Left cardiac atrium (tissue), 4 donors: Measurements from ENCODE around the gene TGFBR3. TPM values are rescaled to one million over a fixed set of nuclear protein-coding genes. Genes with fewer than 3 reads are reported as not detected.

ENCODE experiments used
- ATAC-seq, 2 donors: fragments of 200-7000 bp; cut with Tn5 transposase; one replicate each; pipeline ENCODE4 v1.9.1; 2020; ENCODE audit warnings: mild to moderate bottlenecking in 2 of 2, moderate library complexity in 2 of 2
- DNase-seq: peaks from one replicate; pipeline ENCODE4 v3.0.0-alpha.2; 2020
- intact Hi-C, 2 donors: fragments of 100-400 bp; cut with DNase I; formaldehyde crosslinking; loops; one replicate each; pipeline versions ENCODE4 v1.14.1 to v1.15.1; 2022 to 2023
- total RNA-seq, 2 donors: library from RNA; stranded (reverse); fragmentation: NEBNext Ultra II Directional; extraction: Animal tissue kit (Norgen Biotek cat#: 25700); gene quantifications; one replicate each; pipeline ENCODE4 v1.2.1, GENCODE V29; 2021
- donor health status: DM: no; HTN: yes; CAD: no.
- donor health status: DM: no; HTN: yes; CAD: no; lungs with severe emphysema.
- donor health status: DM: yes; HTN: yes; CAD: no.
- donor health status: Dilated cardiomyopathy.

TGFBR3 gene
- total RNA-seq, 2 donors from 2014 or later, result 43.8 to 56.2 TPM

GRCh38 chr1:91811363-91812025, 74.5 kb downstream of the TGFBR3 start:
- DNase-seq (no peak), ATAC-seq (no peak)
- intact Hi-C loops, result no loop called here

- intact Hi-C loops, result no loop called here
- ATAC-seq (no peak), DNase-seq (no peak)
Measured at GRCh38 chr1:91809317-91809716, 76.6 kb downstream of the TGFBR3 start.

- ATAC-seq (peak in 1 of 2 donors; percentile 40), DNase-seq (no peak)
- intact Hi-C loops, result no loop called here
Measured at GRCh38 chr1:91807921-91808620, 77.9 kb downstream of the TGFBR3 start.

GRCh38 chr1:91806769-91807700, 78.9 kb downstream of the TGFBR3 start:
- no peak for DNase-seq
- intact Hi-C loops, result no loop called here
- ATAC-seq, result peak in 1 of 2 donors; percentile 35

- ATAC-seq (no peak), DNase-seq (no peak)
- intact Hi-C loops, result no loop called here
Measured at GRCh38 chr1:91806181-91806768, 79.7 kb downstream of the TGFBR3 start.

GRCh38 chr1:91805311-91805801, 80.6 kb downstream of the TGFBR3 start:
- ATAC-seq (no peak), DNase-seq (no peak)
- intact Hi-C loops, result no loop called here

GRCh38 chr1:91804546-91805023, 81.4 kb downstream of the TGFBR3 start:
- intact Hi-C loops, result no loop called here
- no peak for DNase-seq
- ATAC-seq, result peak in 1 of 2 donors; percentile 7

- intact Hi-C loops, result no loop called here
Measured at GRCh38 chr1:91803847-91804545, 82.0 kb downstream of the TGFBR3 start.

GRCh38 chr1:91803123-91803522, 82.8 kb downstream of the TGFBR3 start:
- DNase-seq, result peak; percentile 34
- intact Hi-C loops, result no loop called here
- ATAC-seq, result peak in 1 of 2 donors; percentile 21

More at GRCh38 chr1:91803847-91804545, 82.0 kb downstream of the TGFBR3 start:
- peak; percentile 20 to 39 for ATAC-seq
- no peak for DNase-seq

- intact Hi-C loops, result no loop called here
- no peak for ATAC-seq
- no peak for DNase-seq
Measured at GRCh38 chr1:91801496-91802115, 84.3 kb downstream of the TGFBR3 start.

- DNase-seq (no peak), ATAC-seq (no peak)
- intact Hi-C loops, result no loop called here
Measured at GRCh38 chr1:91799863-91800262, 86.1 kb downstream of the TGFBR3 start.

- intact Hi-C loops, result no loop called here
- ATAC-seq (peak; percentile 21 to 35), DNase-seq (peak; percentile 42)
Measured at GRCh38 chr1:91799159-91799558, 86.8 kb downstream of the TGFBR3 start.

- intact Hi-C loops, result no loop called here
- DNase-seq (no peak), ATAC-seq (peak; percentile 48 to 49)
Measured at GRCh38 chr1:91798740-91799139, 87.2 kb downstream of the TGFBR3 start.

- DNase-seq (no peak), ATAC-seq (peak in 1 of 2 donors; percentile 40)
- intact Hi-C loops, result no loop called here
Measured at GRCh38 chr1:91798241-91798648, 87.7 kb downstream of the TGFBR3 start.

GRCh38 chr1:91797164-91797563, 88.8 kb downstream of the TGFBR3 start:
- no peak for DNase-seq
- intact Hi-C loops, result no loop called here
- ATAC-seq, result peak in 1 of 2 donors; percentile 20

GRCh38 chr1:91796390-91796654, 89.6 kb downstream of the TGFBR3 start:
- intact Hi-C loops, result no loop called here
- no peak for ATAC-seq
- DNase-seq, result no peak

GRCh38 chr1:91795591-91796389, 90.2 kb downstream of the TGFBR3 start:
- intact Hi-C loops, result no loop called here
- DNase-seq, result no peak
- no peak for ATAC-seq
